Raji (cell line): ENCODE results near the gene TBCD.

ENCODE experiments used
- POLR2A ChIP-seq: IDR thresholded peaks from 2 replicates; pipeline ENCODE4 v1.6.1; 2011; ENCODE audit warnings: low read depth, low read length, control low read depth; ENCODE audit not compliant: insufficient read depth

TBCD gene

DNA sequence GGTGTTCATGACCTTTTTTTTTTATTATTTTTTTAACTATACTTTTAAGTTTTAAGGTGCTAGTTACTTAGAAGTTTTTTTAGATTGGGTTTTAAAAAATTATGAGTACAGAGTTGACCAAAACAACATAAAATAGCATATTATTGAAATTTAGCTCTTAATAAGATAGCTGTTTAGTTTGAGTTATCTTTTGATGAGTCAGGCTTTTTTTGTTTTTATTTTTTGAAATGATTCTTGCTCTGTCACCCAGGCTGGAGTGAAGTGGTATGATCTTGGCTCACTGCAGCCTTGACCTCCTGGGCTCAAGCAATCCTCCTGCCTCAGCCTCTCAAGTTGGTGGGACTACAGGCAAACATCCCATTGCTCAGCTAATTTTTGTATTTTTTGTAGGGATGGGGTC is 74.3 kb downstream of the TBCD start:
- TF ChIP-seq POLR2A, result no peak

DNA sequence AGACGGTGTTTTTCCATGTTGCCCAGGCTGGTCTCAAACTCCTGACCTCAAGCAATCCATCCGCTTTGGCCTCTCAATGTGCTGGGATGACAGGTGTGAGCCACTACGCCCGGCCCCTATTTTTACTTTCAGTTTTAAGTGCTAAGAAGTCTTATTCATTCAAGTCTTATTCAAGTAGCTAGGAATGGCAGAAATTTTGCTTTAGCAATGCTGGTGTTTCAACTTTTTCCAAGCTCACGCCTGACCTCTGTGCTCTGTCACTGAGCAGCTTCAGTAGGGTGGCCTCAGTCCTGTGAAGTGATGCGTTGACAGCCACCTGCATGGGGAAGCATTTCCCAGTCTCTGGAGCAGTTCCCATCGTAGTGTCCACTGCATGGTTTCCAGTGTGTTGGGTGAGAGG is 75.1 kb downstream of the TBCD start:
- TF ChIP-seq POLR2A, result no peak

DNA sequence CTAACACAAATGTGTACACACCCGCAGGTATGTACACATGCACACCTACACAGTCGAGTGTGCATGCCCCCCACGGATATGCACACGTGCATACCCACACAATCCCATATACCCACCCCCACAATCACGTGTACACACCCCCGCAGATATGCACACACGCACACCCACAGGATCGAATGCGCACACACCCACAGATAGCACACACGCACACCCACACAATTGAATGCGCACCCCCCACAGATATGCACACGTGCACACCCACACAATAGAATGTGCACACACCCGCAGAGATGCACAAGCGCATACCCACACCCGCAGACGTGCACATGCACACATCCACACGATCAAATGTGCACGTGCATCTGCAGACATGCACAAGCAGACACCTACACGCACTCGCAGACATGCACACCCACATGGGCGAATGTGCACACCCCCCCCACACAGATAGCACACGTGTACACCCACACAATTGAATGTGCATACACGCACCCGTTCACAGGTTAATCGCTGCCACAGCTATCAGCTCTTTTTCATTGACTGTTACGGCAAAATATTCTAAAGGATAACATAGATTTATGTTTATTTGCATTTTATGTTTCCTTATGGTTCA is 77.1 kb downstream of the TBCD start:
- TF ChIP-seq POLR2A, result no peak

DNA sequence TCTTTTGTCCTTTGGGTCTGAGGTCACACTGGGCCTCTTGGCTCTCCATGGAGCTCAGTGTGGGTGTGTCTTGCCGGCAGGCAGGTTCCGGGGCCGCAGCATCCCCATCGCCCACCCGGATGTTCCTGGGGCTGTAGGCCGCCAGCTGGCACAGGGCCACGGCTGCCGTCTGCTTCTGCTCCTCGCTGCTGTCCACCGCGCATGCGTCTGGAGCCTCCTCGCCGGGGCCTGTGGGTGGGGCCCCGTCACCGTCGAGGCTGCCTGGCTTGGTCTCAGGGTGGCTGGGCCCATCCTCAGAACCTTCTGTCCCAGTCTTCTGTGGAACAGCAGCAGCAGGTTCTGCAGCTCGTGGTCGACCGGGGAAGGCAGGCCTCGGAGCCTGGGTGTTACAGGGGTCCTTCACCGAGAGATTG is 78.4 kb downstream of the TBCD start:
- TF ChIP-seq POLR2A, result no peak

DNA sequence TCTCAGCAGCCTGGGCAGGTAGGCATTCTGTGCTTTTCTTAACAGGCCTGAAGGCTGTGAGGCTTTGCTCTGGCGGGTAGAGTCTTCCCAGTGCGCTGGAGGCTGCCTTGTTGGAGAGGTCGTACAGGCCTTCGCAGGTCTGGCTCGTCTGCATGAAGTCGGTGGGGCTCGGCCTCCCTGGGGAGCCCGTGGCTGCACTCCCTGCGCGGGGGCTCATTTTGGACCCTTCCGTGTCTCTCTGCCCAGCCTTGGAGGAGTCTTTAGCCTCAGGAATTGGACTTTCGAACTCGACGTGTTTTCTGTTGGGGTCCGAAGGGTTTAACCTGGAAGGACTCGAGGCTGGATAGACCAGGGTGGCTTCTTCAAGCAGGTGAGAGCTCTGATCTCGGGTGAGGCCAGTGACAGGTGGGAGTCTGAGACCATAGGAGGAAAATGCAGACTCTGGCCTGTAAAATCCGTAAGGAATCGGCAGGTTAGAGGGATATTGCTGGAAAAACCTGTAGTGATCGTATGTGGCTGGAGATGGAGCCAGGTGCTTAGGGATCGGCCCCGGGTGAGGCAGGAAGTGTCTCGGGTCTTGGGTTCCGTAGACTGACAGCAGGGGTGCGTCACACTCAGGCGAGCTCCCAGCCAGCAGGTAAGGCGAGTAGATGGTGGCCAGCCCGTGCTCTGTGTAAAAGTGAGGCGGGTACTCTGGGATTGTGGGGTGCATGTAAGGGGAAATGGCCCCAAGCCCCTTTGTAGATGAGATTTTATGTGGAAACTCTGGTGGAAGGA is 79.4 kb downstream of the TBCD start:
- no peak for TF ChIP-seq POLR2A

DNA sequence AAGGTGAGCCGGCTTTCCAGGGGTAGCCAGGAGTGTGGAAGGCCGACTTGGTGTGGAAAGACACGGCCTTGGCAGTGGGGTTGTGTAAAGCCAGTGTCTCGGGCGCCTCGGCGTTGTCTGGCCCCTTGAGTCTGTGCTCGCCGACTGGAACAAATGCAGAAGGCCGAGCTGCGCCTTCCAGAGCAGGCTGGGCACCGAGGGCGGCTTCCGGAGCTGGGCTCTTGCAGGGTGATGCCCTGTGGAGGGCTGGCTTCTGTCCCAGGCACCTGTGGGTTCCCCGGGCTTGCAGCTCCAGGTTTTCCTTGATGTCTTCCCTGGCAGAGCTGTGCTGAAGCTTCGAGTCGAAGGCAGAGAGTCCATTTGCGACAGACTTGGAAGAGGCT is 79.9 kb downstream of the TBCD start:
- TF ChIP-seq POLR2A, result no peak

DNA sequence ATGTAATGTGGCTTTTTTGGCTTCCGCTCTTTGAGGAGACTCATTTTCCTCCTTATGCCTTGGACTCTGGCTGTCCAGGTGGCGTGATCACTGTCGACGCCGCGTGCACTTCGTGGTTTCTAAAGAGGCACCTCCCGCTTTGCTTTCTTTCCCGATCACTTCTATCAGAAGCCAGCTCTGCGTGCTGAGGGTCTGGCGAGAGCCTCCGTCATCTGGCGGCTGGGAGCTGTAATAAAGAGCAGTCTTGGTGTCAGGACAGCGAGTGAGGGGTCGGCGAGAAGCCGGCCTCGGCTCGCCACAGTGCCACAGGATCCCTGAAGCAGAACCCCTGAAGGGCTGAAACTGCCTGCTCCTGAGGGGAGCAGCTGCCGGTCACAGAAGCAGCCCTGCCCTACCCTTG is 80.5 kb downstream of the TBCD start:
- TF ChIP-seq POLR2A, result no peak

DNA sequence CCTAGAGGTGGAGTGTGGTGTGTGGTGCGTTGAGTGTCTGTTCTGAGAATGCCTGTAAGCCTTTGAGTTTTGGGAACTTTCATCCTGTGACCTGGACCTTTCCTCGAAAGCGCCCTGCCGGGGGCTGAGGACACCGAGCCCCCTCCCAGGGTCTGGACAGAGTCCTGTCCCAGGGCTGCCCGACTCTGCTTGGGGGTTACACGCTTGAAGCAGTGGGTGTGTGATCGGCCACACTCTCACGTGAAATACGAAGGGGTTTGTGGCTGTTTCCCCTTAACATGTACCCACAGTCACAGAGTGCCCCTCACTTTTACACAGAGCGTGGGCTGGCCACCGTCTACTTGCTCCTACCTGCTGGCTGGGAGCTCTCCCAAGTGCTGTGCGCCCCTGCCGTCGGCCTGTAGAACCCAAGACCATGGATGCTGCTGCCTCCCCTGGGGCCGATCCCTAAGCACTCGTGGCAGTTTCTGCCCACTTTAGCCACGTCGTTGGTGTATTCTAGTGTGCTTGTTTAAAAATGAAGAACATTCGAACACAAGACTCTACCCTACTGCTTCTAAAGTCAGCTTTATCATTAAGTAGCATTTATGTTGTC is 81.1 kb downstream of the TBCD start:
- TF ChIP-seq POLR2A, result no peak

DNA sequence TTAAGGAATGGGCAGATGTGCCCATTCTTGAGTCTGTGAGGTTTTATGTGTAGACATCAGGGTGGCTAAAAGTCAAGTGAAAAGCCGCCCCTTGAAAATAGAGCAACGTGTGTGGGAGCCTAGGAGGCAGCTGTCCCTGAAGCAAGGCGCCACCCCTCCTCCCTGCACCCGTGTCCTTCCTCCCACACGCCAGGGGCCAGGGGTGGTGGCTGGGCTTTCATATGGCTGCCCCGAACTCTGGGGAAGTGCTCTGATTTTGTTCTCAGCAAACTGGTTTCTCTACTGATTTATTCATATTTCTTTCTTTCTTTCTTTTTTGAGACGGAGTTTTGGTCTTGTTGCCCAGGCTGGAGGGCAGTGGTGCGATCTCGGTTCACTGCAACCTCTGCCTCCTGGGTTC is 83.3 kb downstream of the TBCD start:
- TF ChIP-seq POLR2A, result no peak

DNA sequence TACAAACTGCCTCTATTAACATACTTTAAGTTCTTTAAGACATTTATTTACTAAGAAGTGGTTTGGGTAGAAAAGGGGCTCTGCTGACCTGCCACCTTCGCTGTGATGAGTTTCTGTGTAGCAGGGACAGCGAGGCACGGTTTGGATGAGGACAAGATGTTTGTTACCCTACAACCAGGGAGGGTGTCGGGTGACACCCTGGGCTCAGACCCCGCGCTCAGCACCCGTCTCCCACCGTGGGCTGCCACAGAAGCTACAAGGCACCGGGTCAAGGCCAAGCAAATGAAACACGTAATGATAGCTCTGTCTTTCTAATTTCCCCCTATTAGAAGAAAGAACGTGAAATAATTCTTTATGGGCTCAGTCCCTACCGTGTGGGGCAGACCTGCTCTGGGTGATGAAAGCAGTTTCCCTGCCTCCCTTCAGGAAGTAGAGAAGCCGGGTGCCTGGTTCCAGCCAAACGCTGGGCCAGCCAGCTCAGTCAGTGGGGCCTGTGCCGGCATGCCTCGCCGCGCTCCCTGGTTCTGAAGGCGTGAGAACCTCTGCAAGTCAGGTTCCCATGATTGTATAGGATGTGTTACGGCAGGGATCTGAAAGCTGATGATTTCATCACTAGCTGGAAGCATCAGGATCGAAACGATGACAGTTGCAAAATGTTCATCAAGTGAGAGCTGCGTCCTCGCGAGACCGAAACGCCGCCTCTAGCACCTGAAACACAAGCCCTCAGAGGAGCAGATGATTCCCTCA is 84.1 kb downstream of the TBCD start:
- TF ChIP-seq POLR2A, result no peak

DNA sequence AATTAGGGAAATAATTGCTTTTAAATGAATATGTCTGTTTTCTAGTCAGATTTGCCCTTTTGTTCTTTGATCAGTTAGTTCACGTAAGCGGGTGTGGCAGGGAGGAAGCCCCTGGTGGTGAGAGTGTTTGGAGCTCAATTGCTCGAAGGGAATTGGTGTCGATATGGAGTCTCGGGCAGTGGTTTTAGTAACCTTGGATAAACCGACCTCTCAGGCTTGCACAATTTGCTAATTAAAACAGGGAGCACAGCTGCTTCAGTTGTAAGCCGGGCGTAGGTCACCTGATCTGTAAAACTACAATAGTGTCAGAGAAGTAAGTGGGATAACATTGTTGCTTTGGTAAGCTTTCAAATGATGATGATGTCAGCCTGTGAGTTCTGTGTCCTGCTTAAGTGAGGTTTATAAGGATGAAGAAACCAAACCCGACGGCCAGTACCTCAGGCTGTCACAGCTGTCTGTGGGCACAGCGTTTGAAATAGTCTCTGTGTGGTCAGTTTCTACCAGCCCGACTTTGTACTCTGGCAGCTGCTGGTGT is 85.0 kb downstream of the TBCD start:
- no peak for TF ChIP-seq POLR2A

DNA sequence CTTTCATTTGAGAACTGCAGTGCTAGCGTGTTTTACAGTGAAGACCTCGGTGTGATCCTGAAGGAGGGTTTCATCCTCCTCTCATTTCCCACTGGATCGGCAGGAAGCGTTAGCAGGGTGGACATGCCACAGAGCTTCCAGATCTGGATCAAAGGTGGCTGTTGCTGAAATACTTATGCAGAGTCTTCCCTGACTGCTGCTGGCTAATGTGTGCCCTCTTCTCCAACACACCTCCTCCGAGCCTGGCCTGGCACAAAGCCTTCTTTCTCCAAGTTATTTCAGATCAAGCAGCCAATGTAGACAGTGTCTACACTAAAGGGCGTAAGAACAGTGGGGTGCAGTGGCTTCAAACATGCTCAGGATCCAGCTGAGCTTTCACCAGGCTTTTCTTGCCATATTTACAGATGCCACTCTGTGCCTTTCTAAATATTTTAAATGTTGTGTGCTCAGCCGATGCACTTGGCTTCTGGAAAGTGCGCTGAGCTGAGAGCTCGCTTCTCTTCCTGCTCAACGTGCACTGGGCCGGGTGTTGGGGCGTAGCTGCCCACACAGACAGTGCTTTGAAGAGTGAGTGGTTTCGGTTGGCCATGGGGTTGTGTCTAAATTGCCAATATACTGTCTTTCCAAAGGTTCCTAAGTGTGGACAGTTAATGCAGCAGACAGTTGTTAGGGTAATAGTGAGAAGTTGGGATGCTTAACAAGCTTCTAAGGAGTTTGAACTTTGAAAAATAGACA is 85.9 kb downstream of the TBCD start:
- no peak for TF ChIP-seq POLR2A

DNA sequence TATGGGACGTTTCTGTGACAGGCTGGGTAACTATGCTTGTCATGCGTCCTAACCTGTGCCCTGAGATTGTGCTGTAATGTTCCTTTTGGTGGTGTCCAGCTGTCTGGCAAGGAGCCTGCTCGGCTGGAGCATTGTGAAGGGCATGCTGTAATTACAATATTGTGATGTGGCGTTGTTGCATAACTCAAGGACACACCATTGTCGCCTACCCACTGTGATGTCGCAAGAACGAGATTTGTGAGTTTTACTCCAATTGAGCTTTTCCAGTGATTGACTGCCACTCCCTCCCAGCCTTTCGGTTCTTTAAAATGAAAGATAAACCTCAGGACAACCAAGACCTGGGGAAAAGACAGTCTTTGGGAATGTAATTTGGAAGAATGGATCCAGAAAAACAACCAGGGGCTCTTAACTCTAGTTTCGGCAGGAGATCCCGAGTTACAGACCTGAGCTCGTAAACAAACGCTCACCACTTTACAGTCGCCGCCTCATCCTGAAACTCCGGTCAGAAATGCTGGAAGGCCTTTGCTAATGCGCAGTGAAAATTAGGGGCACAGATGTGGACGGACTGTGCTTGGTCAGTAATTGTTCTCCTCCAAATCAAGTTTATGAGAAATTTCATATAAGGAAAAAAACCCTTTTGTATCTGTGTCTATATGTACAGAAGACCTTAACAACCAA is 86.7 kb downstream of the TBCD start:
- TF ChIP-seq POLR2A, result no peak

DNA sequence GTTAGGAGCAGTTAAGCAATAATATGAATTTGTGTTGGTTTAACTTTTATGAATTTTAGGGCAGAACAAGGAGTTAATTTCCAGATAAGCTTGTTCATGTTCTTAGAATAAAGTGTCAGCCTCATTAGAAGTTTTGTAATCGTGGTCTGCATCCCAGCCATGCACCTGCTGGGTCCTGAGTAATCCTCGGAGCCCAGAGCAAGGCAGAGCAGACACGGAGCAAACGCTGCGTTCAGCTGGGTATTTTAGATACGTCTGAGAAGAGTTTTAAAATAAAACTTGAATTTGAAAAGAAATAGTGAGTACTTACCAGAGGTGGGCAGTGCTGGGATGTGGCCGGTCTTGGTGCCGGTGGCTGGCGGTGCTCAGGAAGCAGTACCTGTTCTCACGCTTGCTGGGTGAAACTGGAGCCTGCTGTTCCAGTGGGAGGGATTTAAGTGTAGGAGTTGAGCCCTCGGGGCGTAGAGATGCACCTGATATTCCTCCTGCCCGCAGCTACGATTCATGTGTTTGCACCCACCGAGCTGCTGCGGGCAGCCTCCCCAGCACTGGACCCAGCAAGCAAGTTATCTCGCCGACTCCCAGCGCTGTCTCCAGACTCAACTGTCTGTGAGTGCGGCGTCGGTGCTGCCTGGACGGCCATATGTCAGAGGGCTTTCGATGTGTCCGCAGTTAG is 87.9 kb downstream of the TBCD start, which contains the start of gene ZNF750:
Gene ZNF750 (minus strand): TSS at position 406 of the 676 bp plus-strand sequence. CDS start 7,568 bp downstream, outside the sequence.
- TF ChIP-seq POLR2A, result no peak
